Measurements from ENCODE around the gene WNK1.
"Not testable (repeated sequence)": the region's sequence is repeated elsewhere in the genome, so short reads cannot be mapped to it uniquely, and the experiment has no call there.

Gene WNK1

GRCh38 chr12:913919-914698 lies 161.7 kb downstream of the WNK1 start:
- DNase-seq (ENCODE audit: low spot score in 2 of 2): no peak
- H3K9me3 ChIP-seq: no peaks in the 10 kb centered on the region
- in situ Hi-C loops (cut with MboI; ENCODE audit: low sequenced_read_pairs): no loop called here
- H3K36me3 ChIP-seq (replicated peaks): peaks cover 87% of the 10 kb centered on the region
- no peaks in the 10 kb centered on the region for H3K27me3 ChIP-seq (ENCODE audit: low read depth)
- no peak overlapping the region for H3K4me3 ChIP-seq
- H3K4me1 ChIP-seq: peaks cover 9% of the 10 kb centered on the region; the same call in 1 of the 2 replicates

DNA sequence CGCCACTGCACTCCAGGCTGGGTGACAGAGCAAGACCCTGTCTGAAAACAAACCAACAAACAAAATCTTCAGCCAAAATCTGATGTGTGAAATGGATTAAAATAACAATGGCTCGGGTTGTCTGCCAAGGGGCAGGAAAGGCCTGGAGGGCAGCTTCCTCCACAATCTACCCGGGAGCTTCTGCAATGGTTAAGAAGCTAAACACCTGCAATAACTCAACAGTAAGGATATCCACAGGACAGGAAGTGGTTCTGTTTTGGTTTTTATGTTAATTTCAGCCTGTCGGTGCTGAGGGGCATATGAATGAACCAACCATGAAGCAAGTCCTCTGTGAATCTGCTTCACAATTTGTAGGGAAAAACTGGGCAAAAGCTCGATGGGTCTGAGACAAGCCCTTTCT lies 162.7 kb downstream of the WNK1 start:
- no peaks in the 10 kb centered on the region for H3K27me3 ChIP-seq (ENCODE audit: low read depth)
- peaks cover 9% of the 10 kb centered on the region; the same call in 1 of the 2 replicates for H3K4me1 ChIP-seq
- DNase-seq (ENCODE audit: low spot score in 2 of 2): peak; percentile 7 to 22
- no peak overlapping the region for H3K4me3 ChIP-seq
- peaks cover 82% of the 10 kb centered on the region for H3K36me3 ChIP-seq (replicated peaks)
- in situ Hi-C loops (cut with MboI; ENCODE audit: low sequenced_read_pairs): no loop called here
- H3K9me3 ChIP-seq: no peaks in the 10 kb centered on the region

DNA sequence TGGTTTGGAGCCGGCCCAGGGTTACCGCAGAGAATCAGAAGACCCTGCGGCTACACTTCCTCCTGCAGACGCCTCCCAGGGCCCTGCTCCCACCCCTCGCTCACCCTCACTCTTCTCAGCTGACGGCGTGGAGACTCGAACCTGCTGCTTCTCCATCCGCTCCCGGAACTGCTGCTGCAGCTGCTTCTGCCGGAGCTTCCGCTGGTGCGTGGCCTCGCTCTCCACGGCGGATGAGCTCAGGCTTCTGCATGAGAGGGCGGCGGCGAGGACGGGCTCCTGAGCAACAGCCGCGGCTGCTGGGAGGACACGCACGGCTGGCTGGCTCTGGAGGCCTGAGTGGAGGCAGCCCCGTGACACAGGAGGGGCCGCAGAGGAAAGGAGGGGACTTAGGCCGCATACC lies 163.9 kb downstream of the WNK1 start:
- no peaks in the 10 kb centered on the region for H3K9me3 ChIP-seq
- in situ Hi-C loops (cut with MboI; ENCODE audit: low sequenced_read_pairs): no loop called here
- DNase-seq (ENCODE audit: low spot score in 2 of 2): no peak
- peaks cover 78% of the 10 kb centered on the region for H3K36me3 ChIP-seq (replicated peaks)
- H3K4me1 ChIP-seq: peaks cover 9% of the 10 kb centered on the region; the same call in 1 of the 2 replicates
- H3K4me3 ChIP-seq: no peak overlapping the region
- H3K27me3 ChIP-seq (ENCODE audit: low read depth): no peaks in the 10 kb centered on the region

DNA sequence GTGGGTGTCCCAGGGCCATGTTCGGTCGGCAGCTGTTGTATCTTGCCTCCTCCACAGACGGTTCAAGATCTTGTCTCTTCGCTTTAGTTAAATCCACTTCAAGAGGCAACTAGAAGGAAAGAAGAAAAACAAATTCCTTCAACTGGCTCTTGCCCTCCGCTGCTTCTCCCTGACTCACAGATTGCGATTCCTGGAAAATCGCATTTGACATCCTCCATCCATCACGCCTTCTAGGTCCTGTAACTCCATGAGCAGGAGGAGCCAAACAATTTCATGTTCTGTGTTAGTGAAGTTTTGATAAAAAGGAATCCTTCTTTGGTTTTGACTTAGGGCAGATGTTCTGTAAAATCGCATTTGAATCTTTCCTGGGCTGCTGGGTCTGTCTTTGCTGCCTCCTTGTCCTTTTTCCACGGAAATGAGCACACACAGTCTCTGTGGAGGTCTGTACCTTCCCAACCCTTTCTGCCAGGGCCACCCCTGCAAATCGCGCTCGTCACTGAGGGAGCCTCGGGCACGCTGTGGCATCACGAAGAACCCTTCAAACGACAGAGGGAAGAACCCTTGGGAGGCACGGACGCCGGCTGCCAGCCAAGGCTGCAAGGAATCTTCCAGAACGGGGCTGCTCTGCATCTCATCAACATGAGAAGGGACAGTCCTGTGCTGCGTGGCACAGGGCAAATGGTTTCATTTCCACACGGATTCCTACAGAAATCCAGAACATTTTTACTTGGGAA lies 164.5 kb downstream of the WNK1 start:
- Histone ChIP-seq H3K4me3 (no peak overlapping the region), H3K36me3 (replicated peaks) (peaks cover 78% of the 10 kb centered on the region)
- in situ Hi-C loops (cut with MboI; ENCODE audit: low sequenced_read_pairs): no loop called here

GRCh38 chr12:920676-921075 lies 168.3 kb downstream of the WNK1 start:
- Histone ChIP-seq H3K27me3 (ENCODE audit: low read depth) (no peaks in the 10 kb centered on the region), H3K4me1 (no peaks in the 10 kb centered on the region), H3K4me3 (no peak overlapping the region), H3K36me3 (replicated peaks) (peaks cover 66% of the 10 kb centered on the region), H3K9me3 (no peaks in the 10 kb centered on the region)
- in situ Hi-C loops (cut with MboI; ENCODE audit: low sequenced_read_pairs): no loop called here
- DNase-seq (ENCODE audit: low spot score in 2 of 2): no peak

More for the DNA sequence above, 164.5 kb downstream of the WNK1 start:
- H3K9me3 ChIP-seq: no peaks in the 10 kb centered on the region
- peaks cover 9% of the 10 kb centered on the region; the same call in 1 of the 2 replicates for H3K4me1 ChIP-seq
- no peak for DNase-seq (ENCODE audit: low spot score in 2 of 2)
- H3K27me3 ChIP-seq (ENCODE audit: low read depth): no peaks in the 10 kb centered on the region

GRCh38 chr12:922285-922684 lies 169.9 kb downstream of the WNK1 start:
- no peak for DNase-seq (ENCODE audit: low spot score in 2 of 2)
- Histone ChIP-seq H3K36me3 (replicated peaks) (peaks cover 66% of the 10 kb centered on the region), H3K4me1 (no peaks in the 10 kb centered on the region), H3K4me3 (no peak overlapping the region), H3K27me3 (ENCODE audit: low read depth) (no peaks in the 10 kb centered on the region), H3K9me3 (no peaks in the 10 kb centered on the region)
- in situ Hi-C loops (cut with MboI; ENCODE audit: low sequenced_read_pairs): no loop called here

DNA sequence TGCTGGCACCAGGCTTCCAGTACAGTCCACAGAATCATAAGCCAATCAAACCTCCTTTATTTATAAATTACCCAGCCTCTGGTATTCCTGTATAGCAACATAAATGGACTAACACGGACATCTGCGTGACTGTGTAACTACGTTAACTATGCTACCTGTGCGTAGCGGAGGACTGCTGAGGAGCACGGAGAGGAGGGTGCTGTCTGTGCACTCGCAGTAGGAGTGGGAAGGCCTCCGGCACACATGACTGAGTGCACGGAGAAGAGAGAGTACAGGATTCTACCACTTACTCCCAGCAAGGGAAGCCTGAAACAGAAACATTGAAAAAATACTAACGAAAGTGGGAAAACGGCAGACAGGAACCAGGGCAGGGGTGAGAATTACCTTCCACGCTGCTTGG lies 174.3 kb downstream of the WNK1 start:
- in situ Hi-C loops (cut with MboI; ENCODE audit: low sequenced_read_pairs): loop anchor here (25.0 kb wide), 1 partner anchor 661 kb away; the partner anchor contains the start of gene FBXL14
- Histone ChIP-seq H3K27me3 (ENCODE audit: low read depth) (no peaks in the 10 kb centered on the region), H3K9me3 (no peaks in the 10 kb centered on the region), H3K4me1 (no peaks in the 10 kb centered on the region), H3K4me3 (no peak overlapping the region), H3K36me3 (replicated peaks) (peaks cover 79% of the 10 kb centered on the region)
- no peak for DNase-seq (ENCODE audit: low spot score in 2 of 2)

DNA sequence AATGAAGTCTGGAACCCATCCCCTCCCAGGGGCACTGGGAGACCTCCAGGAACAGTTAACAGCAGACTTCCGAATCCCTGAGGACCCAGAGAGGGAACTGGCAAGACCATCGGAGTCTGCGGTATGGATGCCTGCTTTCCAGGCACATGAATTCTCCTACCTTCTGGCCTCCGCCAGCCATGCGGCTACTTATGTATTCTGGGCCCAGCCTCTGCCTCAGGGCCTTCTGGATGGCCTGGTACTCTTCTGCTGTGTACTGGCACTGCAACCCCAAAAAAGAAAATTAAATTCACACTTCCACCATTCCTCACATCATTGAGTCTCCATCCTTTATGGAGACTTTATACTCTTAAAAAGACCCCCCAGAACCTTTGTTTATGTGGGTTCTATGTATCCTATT lies 178.7 kb downstream of the WNK1 start:
- Histone ChIP-seq H3K27me3 (ENCODE audit: low read depth) (no peaks in the 10 kb centered on the region), H3K4me1 (no peaks in the 10 kb centered on the region), H3K4me3 (no peak overlapping the region), H3K36me3 (replicated peaks) (peaks cover 56% of the 10 kb centered on the region), H3K9me3 (no peaks in the 10 kb centered on the region)
- no peak for DNase-seq (ENCODE audit: low spot score in 2 of 2)
- in situ Hi-C loops (cut with MboI; ENCODE audit: low sequenced_read_pairs): loop anchor here (25.0 kb wide), 1 partner anchor 656 kb away; the partner anchor contains the start of gene FBXL14

- Histone ChIP-seq H3K27me3 (ENCODE audit: low read depth) (no peaks in the 10 kb centered on the region), H3K4me1 (no peaks in the 10 kb centered on the region), H3K4me3 (no peak overlapping the region), H3K36me3 (replicated peaks) (peaks cover 51% of the 10 kb centered on the region), H3K9me3 (no peaks in the 10 kb centered on the region)
- DNase-seq (ENCODE audit: low spot score in 2 of 2): no peak
- in situ Hi-C loops (cut with MboI; ENCODE audit: low sequenced_read_pairs): loop anchor here (25.0 kb wide), 1 partner anchor 656 kb away; the partner anchor contains the start of gene FBXL14
These were observed 179.2 kb downstream of the WNK1 start for GRCh38 chr12:931591-931990.

DNA sequence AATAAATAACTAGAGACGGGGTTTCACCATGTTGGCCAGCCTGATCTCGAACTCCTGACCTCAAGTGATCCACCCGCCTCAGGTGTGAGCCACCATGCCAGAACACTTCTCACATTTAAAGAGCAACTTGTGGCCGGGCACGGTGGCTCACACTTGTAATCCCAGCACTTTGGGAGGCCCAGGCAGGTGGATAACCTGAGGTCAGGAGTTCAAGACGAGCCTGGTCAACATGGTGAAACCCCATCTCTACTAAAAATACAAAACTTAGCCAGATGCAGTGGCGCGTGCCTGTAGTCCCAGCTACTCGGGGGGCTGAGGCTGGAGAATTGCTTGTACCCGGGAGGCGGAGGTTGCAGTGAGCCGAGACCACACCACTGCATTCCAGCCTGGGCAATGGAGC lies 183.5 kb downstream of the WNK1 start:
- in situ Hi-C loops (cut with MboI; ENCODE audit: low sequenced_read_pairs): loop anchor here (25.0 kb wide), 1 partner anchor 651 kb away; the partner anchor contains the start of gene FBXL14
- DNase-seq (ENCODE audit: low spot score in 2 of 2); H3K4me1 ChIP-seq; H3K4me3 ChIP-seq; H3K27me3 ChIP-seq (ENCODE audit: low read depth); H3K9me3 ChIP-seq: not testable (repeated sequence)
- peaks cover 34% of the 10 kb centered on the region for H3K36me3 ChIP-seq (replicated peaks)

DNA sequence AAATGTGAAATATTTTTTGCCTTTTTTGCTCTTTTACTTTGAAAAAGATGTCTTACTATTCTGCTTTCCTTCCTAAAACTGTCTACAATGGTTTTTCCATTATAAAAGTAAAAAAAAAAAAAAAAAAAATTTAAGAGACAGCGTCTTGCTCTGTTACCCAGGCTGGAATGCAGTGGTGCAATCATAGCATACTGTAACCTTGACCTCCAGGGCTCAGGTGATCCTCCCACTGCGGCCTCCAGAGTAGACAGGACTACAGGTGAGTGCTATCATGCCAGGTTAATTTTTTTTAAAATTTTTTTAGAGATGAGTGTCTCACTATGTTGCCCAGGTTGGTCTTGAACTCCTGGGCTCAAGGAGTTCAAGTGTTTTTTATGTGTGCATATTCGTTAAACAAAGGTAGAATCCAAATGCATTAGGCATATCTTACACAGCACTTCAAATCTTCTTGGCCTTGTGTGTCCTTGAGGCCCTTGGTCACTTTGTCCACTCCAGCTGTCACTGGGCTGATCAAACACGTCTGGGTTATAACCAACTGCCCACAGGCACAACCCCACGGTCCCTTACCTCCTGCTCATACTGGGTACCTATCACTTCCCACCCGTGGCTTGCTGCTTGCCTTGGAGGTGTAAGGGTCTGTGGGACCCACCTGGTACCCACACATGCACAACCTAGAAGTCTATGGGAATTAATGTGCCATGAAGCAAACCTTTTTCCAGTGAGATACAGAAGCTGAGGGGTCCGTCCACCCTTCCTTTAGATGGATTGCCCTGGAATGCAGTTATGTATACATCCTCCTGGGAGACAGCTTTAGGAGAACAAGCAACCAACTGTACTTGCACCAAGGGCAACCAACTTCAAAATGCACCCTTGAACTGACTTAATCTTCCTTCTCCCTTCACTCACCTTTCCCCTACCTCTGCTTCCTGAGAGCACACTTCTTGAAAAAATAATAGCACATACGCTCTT lies 184.3 kb downstream of the WNK1 start:
- H3K36me3 ChIP-seq (replicated peaks): peaks cover 30% of the 10 kb centered on the region
- in situ Hi-C loops (cut with MboI; ENCODE audit: low sequenced_read_pairs): loop anchor here (25.0 kb wide), 1 partner anchor 651 kb away; the partner anchor contains the start of gene FBXL14
- no peak overlapping the region for H3K4me3 ChIP-seq
- no peaks in the 10 kb centered on the region for H3K4me1 ChIP-seq
- H3K9me3 ChIP-seq: no peaks in the 10 kb centered on the region
- DNase-seq (ENCODE audit: low spot score in 2 of 2): no peak
- H3K27me3 ChIP-seq (ENCODE audit: low read depth): no peaks in the 10 kb centered on the region

- in situ Hi-C loops (cut with MboI; ENCODE audit: low sequenced_read_pairs): loop anchor here (25.0 kb wide), 1 partner anchor 648 kb away; the partner anchor contains the start of gene FBXL14
- Histone ChIP-seq H3K27me3 (ENCODE audit: low read depth) (no peaks in the 10 kb centered on the region), H3K9me3 (no peaks in the 10 kb centered on the region), H3K4me3 (no peak overlapping the region), H3K36me3 (replicated peaks) (peaks cover 41% of the 10 kb centered on the region), H3K4me1 (peaks cover 3% of the 10 kb centered on the region; the same call in 1 of the 2 replicates)
- DNase-seq (ENCODE audit: low spot score in 2 of 2): no peak
These were observed 186.4 kb downstream of the WNK1 start for GRCh38 chr12:938810-939209.

- Histone ChIP-seq H3K4me1 (peaks cover 4% of the 10 kb centered on the region; the same call in 1 of the 2 replicates), H3K36me3 (replicated peaks) (peaks cover 42% of the 10 kb centered on the region), H3K4me3 (no peak overlapping the region), H3K27me3 (ENCODE audit: low read depth) (no peaks in the 10 kb centered on the region), H3K9me3 (no peaks in the 10 kb centered on the region)
- no peak for DNase-seq (ENCODE audit: low spot score in 2 of 2)
- in situ Hi-C loops (cut with MboI; ENCODE audit: low sequenced_read_pairs): loop anchor here (10.0 to 25.0 kb wide), 2 partner anchors 368 to 644 kb away; partner anchors contain the start of gene FBXL14
These were observed 190.7 kb downstream of the WNK1 start for GRCh38 chr12:943051-943450.

All from HAP-1 (cell line).